DND-41 (cell line): ENCODE measurements around the gene OOSP2.

Experiments
- CTCF ChIP-seq: IDR thresholded peaks from 2 replicates; pipeline ENCODE4 v1.5.1; 2012; ENCODE audit warnings: borderline replicate concordance, low read length, moderate library complexity, mild to moderate bottlenecking; ENCODE audit not compliant: poor library complexity, severe bottlenecking; ENCODE audit errors: extremely low read depth
- EZH2 ChIP-seq: IDR thresholded peaks from 3 replicates; pipeline ENCODE4 v1.6.1; 2012; ENCODE audit warnings: borderline replicate concordance, low read depth, mild to moderate bottlenecking, moderate library complexity, low read length, inconsistent platforms; ENCODE audit not compliant: severe bottlenecking

- TF ChIP-seq CTCF (no peak), EZH2 (no peak)
Measured at GRCh38 chr11:60005360-60005759, 34.8 kb upstream of the OOSP2 start.
